Measurements from ENCODE around the gene FFAR2.
A peak's percentile ranks its signal among the peaks of the same experiment; 100 is the strongest.

FFAR2 gene

DNA sequence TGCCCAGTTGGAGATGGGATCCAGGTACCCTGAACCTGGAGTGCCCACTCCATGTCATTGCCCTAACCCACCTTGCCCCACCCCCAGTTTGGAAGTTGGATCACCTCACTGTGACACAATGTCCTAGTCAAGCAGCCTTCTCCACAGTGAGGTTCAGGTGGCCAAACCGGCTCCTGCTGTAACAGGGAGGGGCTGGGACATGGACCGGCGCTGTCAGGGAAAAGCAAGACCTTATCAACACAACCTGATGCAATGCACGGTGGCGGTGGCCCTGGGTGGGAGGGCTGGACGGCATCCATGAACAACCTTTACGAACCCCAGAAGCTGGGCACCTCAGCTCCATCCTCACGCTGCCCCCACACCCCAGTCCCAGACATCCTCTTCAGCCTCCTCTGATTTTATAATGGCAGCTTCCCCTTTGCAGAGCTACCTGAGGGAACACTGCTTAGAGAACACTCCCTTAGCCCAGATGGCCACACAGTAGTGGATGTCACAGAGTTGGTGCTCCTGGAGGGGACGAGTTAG is 43.8 kb downstream of the FFAR2 start:
- DNase-seq = no peak

GRCh38 chr19:35493971-35494370 is 45.9 kb downstream of the FFAR2 start:
- DNase-seq = no peak

GRCh38 chr19:35495107-35496064 is 47.3 kb downstream of the FFAR2 start:
- peak; percentile 50 for DNase-seq

DNA sequence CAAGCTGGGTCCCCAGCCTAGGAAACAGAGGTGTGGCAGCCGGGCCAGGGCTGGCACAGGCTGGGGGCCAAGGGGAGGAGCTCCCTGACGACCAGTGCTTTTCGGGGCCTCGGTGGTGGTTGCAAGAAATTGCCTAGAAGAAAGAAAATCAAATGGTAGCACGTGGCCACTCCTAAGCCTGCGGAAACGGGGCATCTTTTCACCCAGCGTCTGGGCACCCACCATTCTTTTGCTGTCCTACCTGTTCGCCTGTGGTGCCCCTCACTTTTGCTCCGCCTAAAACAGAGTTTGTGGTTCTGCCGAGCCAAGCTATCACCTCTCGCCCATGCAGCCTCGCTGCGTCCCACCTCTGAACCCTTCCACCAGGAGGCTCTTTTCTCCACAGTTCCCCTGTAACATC is 49.3 kb downstream of the FFAR2 start:
- no peak for DNase-seq

- no peak for DNase-seq
Observed at GRCh38 chr19:35498220-35498619, 50.2 kb downstream of the FFAR2 start.

DNA sequence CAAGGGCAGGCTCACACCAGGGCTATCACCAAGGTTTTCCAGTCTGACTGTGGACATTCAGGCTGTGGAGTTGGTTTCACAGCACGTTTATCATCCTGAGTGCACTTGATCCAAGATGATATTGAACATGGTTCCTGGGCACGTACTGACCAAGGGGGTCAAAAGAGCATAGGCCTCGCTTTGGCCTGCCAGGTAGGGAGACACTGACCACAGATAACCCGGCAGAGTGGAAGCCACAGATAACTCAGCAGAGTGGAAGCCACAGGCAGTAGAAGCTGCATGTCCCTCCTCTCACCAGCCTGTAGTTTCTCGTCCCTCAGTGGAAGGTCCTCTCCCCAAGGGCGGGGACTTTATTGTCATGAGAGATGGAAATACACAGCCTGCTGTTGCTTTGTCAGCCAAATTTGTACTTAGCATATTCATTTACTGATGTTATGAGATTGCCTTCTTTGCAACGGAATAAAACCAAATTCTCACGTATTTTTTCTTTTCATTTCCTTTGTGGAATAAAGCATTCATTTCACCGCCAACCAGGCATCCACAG is 51.0 kb downstream of the FFAR2 start:
- no peak for DNase-seq

DNA sequence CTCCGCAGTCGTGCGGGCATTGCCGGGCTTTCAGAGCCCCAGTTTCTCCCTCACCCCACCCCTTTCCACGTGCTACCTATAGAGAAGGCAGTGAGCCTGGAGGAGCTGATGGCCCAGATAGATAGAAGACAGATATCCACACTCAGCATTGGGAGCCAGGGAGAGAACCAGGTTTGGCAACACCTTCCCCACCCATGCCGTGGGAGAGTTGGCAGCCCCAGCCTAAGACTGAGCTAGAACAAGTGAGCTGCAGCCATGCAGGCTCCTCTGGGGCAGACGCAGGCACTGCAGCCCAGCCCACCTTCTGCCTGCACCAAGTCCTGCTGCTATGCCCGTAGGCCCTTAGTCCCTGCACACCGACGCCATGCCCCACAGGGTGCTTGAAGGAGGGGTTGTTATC is 52.6 kb downstream of the FFAR2 start:
- no peak for DNase-seq
